Stimulated activated CD4-positive, alpha-beta T cell treated with anti-CD3 and anti-CD28 coated beads, TNF-alpha, amount 100 ng/mL, for 48 hours (primary cell): Measurements from ENCODE around the gene PCDHA3.
A peak's percentile ranks its signal among the peaks of the same experiment; 100 is the strongest.
"Not testable (repeated sequence)": the region's sequence is repeated elsewhere in the genome, so short reads cannot be mapped to it uniquely, and the experiment has no call there.

Experiments
- DNase-seq, 3 donors: peaks; one replicate each; pipeline ENCODE4 v3.0.0-alpha.2; 2020; ENCODE audit warnings: low read depth in 3 of 3

Gene PCDHA3

GRCh38 chr5:140800816-140801493, at the start of gene PCDHA3:
PCDHA3 (plus strand) TSS chr5:140801057.
- DNase-seq: no peak

DNA sequence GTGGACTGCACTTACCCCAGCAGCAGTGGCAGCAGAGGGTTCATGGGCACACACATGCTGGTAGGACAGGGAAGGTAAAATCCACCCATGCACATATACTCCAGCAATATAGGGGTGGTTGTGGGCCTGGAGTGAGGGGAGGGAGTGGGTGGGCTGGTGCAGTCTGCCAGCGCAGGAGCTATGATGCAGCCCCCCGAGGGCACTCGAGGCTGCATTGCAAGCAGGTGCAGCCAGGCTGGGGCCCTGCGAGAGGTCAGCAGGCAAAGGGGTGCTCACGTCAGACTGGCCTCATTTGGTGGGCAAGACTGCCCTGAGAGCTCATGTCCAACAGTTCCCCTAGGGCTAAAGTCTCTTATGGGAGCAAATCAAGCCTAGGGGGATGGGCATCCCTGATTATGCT, 47.3 kb upstream of the PCDHA3 start:
- DNase-seq: no peak

DNA sequence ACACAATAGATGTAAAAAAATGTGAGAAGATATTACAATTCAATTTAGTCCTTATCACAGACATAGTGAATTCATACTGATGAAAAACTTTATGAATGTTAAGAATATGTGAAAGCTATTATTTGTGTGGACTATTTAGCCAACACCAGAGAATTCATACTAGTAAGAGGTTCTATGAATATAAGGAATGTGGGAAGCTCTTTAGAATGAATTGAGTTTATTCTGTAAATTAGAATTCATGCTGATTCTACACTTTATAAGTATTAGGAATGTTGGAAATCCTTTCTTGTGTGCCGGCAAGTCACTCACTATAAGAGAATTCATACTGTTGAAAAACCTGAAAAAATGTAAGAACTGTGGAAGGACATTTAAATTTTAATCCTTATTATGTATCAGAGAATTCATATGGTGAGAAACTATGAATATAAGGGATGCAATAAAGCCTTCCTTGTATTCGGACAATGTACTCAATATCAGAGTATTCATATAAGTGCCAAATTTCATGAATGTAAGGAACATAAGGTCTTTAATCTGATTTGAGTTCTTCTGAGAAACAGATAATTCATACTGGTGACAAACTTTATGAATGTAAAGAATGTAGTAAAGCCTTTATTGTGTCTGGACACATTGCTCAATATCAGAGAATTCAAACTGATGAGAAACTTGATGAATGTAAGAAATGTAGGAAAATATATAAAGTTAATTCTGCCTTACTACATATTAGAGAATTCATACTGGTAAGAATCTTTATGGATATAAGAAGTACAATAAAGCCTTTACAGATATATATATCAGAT, 36.5 kb upstream of the PCDHA3 start:
- no peak for DNase-seq

DNA sequence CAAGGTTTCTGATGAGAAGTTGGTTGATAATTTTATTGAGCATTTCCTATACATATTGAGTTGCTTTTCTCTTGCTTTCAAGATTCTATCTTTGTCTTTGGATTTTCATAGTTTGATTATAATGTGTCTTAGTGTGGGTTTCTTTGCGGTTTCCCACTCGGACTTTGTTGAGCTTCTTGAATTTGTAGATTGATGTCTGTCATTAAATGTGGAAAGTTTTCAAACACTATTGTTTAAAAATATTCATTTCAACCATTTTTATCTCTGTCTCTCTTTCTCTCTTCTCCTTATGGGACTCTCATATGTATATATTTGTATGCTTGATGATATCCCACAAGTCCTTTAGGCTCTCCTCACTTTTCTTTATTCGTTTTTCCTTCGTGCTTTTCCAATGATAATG, 33.4 kb upstream of the PCDHA3 start:
- no peak for DNase-seq

- DNase-seq: no peak
Observed at GRCh38 chr5:140780512-140780911, 20.3 kb upstream of the PCDHA3 start.

DNA sequence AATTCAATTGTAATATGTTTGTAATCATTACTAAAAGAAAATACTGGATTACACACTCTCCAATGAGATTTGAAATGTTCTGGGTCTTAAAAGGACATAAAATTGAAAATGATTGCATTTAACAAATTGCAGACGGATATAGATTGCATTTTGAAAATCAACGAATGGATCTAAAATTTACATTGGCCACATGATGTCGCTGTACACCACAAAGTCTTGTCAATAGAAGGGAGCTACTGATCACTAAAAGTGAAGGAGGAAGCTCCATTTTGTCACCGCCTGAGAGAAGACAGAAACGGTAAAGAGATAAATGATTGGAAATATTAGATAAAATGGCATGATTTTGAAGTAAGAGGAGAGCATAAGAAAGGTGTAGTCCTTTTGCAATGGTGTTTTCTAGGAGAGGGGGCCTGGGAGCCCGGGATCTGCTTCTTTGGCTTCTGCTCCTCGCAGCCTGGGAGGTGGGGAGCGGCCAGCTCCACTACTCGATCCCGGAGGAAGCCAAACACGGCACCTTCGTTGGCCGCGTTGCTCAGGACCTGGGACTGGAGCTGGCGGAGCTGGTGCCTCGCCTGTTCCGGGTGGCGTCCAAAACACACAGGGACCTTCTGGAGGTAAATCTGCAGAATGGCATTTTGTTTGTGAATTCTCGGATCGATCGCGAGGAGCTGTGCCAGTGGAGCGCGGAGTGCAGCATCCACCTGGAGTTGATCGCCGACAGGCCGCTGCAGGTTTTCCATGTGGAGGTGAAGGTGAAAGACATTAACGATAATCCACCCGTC, 14.8 kb upstream of the PCDHA3 start, which contains the start of gene PCDHA1:
TSS of gene PCDHA1 (plus strand) at position 236 of the 782 bp plus-strand sequence.
- DNase-seq: no peak

DNA sequence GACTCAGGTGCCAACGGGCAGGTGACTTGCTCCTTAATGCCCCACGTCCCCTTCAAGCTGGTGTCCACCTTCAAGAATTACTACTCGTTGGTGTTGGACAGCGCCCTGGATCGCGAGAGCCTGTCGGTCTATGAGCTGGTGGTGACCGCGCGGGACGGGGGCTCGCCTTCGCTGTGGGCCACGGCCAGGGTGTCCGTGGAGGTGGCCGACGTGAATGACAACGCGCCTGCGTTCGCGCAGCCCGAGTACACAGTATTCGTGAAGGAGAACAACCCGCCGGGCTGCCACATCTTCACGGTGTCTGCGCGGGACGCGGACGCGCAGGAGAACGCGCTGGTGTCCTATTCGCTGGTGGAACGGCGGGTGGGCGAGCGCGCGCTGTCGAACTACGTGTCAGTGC, 13.4 kb upstream of the PCDHA3 start:
- not testable (repeated sequence) for DNase-seq

DNA sequence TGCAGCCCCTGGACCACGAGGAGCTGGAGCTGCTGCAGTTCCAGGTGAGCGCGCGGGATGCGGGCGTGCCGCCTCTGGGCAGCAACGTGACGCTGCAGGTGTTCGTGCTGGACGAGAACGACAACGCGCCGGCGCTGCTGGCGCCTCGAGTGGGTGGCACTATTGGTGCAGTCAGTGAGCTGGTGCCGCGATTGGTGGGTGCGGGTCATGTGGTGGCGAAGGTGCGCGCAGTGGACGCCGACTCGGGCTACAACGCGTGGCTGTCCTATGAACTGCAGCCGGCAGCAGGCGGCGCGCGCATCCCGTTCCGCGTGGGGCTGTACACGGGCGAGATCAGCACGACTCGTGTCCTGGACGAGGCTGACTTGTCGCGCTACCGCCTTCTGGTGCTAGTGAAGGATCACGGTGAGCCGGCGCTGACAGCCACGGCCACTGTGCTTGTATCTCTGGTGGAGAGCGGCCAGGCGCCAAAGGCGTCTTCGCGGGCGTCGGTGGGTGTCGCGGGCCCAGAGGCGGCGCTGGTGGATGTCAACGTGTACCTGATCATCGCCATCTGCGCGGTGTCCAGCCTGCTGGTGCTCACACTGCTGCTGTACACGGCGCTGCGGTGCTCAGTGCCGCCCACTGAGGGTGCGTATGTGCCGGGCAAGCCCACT, 12.9 kb upstream of the PCDHA3 start:
- not testable (repeated sequence) for DNase-seq

DNA sequence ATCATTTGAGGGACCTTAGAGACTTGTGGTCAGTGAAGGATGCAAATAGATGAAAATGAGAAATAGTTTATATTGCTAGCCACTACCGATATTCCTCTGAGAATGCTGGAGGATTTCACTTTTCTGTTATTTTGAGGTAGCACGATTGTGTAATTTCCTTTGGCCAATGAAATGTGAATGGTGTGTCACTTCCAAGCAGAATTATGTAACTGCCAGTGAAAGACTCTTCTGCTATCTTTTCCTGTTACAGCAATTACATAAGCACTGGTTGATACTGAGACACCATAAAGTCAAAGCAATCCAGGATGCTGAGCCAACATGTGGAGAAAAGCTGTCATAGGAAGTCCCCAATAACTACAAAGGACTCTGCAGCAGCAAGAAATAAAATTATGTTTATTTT, 9.8 kb upstream of the PCDHA3 start:
- DNase-seq: no peak

DNA sequence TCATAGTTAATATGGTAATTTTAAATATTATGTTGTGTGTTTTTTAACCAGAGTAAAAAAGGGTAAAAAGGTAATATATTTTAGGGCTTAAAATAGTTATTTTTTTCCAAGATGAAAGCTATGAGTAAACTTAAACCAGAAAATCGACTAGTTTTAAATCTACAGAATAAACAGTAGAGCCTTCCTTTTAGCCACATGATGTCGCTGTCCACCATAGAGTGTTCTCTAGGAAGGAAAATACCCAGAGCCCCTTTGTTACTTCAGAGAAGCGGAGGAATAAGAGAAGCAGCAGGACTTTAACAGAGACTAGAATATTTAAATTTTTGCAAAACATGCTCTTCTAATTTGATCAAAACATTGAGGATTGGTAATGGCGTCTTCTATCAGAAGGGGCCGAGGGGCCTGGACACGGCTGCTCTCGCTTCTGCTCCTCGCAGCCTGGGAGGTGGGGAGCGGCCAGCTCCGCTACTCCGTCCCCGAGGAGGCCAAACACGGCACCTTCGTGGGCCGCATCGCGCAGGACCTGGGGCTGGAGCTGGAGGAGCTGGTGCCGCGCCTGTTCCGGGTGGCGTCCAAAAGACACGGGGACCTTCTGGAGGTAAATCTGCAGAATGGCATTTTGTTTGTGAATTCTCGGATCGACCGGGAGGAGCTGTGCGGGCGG, 6.1 kb upstream of the PCDHA3 start, which contains the start of gene PCDHA2:
TSS of gene PCDHA2 (plus strand) at position 258 of the 664 bp plus-strand sequence.
- DNase-seq: no peak

- no peak for DNase-seq
Observed at GRCh38 chr5:140795259-140795641, 5.6 kb upstream of the PCDHA3 start.

- not testable (repeated sequence) for DNase-seq
Observed at GRCh38 chr5:140796072-140796717, 4.7 kb upstream of the PCDHA3 start.

DNA sequence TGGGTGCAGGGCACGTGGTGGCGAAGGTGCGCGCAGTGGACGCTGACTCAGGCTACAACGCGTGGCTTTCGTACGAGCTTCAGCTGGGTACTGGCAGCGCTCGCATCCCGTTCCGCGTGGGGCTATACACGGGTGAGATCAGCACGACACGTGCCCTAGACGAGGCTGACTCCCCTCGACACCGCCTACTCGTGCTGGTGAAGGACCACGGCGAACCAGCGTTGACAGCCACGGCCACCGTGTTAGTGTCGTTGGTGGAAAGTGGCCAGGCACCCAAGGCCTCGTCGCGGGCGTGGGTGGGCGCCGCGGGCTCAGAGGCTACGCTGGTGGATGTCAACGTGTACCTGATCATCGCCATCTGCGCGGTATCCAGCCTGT, 4.2 kb upstream of the PCDHA3 start:
- DNase-seq: no peak

GRCh38 chr5:140801494-140801841, 611 bp downstream of the PCDHA3 start:
- DNase-seq: no peak

- not testable (repeated sequence) for DNase-seq
Observed at GRCh38 chr5:140802381-140802780, 1.5 kb downstream of the PCDHA3 start.

- DNase-seq: no peak
Observed at GRCh38 chr5:140802781-140803271, 2.0 kb downstream of the PCDHA3 start.

DNA sequence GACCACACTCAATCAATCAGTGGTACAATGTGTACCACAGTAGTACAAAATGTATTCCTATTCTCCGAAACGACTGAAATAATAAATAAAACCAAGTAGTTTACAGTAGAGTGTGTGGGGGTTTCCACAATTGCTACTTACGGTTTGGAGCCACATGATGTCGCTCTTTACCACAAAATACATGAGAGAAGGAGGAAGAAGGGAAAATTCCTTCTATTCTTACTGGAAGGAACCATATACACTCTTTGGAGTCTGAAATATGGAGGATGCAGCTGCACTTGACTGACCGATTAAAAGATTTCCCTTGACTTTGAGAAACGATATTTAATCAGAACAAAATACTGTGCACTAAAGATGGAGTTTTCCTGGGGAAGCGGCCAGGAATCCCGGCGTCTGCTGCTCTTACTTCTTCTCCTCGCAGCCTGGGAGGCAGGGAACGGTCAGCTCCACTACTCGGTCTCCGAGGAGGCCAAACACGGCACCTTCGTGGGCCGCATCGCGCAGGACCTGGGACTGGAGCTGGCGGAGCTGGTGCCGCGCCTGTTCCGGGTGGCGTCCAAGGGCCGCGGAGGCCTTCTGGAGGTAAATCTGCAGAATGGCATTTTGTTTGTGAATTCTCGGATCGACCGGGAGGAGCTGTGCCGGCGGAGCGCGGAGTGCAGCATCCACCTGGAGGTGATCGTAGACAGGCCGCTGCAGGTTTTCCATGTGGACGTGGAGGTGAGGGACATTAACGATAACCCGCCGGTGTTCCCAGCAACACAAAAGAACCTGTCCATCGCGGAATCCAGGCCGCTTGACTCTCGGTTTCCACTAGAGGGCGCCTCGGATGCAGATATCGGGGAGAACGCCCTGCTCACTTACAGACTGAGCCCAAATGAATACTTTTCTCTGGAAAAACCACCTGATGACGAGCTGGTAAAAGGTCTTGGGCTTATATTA, 6.2 kb downstream of the PCDHA3 start, which contains the start of gene PCDHA4:
TSS of gene PCDHA4 (plus strand) at position 235 of the 942 bp plus-strand sequence.
- peak in 2 of 3 donors; percentile 11 to 16 for DNase-seq

- not testable (repeated sequence) for DNase-seq
Observed at GRCh38 chr5:140808241-140808888, 7.5 kb downstream of the PCDHA3 start.

DNA sequence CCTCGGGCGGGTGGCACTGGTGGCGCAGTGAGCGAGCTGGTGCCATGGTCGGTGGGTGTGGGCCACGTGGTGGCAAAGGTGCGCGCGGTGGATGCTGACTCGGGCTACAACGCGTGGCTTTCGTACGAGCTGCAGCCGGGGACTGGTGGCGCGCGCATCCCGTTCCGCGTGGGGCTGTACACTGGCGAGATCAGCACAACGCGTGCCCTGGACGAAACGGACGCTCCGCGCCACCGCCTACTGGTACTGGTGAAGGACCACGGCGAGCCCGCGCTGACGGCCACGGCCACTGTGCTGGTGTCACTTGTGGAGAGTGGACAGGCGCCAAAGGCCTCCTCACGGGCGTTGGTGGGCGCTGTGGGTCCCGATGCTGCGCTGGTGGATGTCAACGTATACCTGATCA, 8.0 kb downstream of the PCDHA3 start:
- DNase-seq: no peak
